GM23338 (cell line): Measurements from ENCODE around the gene GRK2. TPM values are rescaled to one million over a fixed set of nuclear protein-coding genes. Genes with fewer than 3 reads are reported as not detected.

Experiments used
- polyA plus RNA-seq: library from polyadenylated mRNA; unstranded; fragments of >200 nt; fragmentation: Nextera tagmentation; extraction: Ambion mirVana; gene quantifications from 2 replicates; pipeline ENCODE4 v1.2.1, GENCODE V29; 2016
- total RNA-seq: library from RNA; depleted of rRNA; stranded (reverse); fragments of >200 nt; shearing (Covaris generic); gene quantifications from 2 replicates; pipeline ENCODE4 v1.2.3, GENCODE V29; 2014; rRNA removed

GRK2 gene
- total and polyA plus RNA-seq, 2 experiments from 2014 or later, result 19.5 to 72.5 TPM

Other genes with a start within 250 kb of the GRK2 start
- 2.5 and 3.1 TPM in 2 replicates for gene SYT12, start 243.3 kb upstream of the GRK2 start, total RNA-seq
- 0.92 TPM in 2 replicates for gene SYT12, start 243.3 kb upstream of the GRK2 start, polyA plus RNA-seq
- 16.2 and 16.7 TPM in 2 replicates for gene RHOD, start 209.6 kb upstream of the GRK2 start, total RNA-seq
- 12.7 and 13.8 TPM in 2 replicates for gene RHOD, start 209.6 kb upstream of the GRK2 start, polyA plus RNA-seq
- 38.0 and 54.1 TPM in 2 replicates for gene KDM2A, start 147.2 kb upstream of the GRK2 start, total RNA-seq
- gene KDM2A, start 147.2 kb upstream of the GRK2 start, polyA plus RNA-seq, result 24.2 and 25.0 TPM in 2 replicates
- 15.7 and 30.8 TPM in 2 replicates for gene ANKRD13D, start 22.8 kb downstream of the GRK2 start, total RNA-seq
- 19.5 and 20.3 TPM in 2 replicates for gene ANKRD13D, start 22.8 kb downstream of the GRK2 start, polyA plus RNA-seq
- gene SSH3, start 37.1 kb downstream of the GRK2 start, total RNA-seq, result 40.0 and 45.8 TPM in 2 replicates
- gene SSH3, start 37.1 kb downstream of the GRK2 start, polyA plus RNA-seq, result 17.8 and 25.1 TPM in 2 replicates
- 15.9 and 23.0 TPM in 2 replicates for gene POLD4, start 87.1 kb downstream of the GRK2 start, total RNA-seq
- 16.2 and 18.8 TPM in 2 replicates for gene POLD4, start 87.1 kb downstream of the GRK2 start, polyA plus RNA-seq
- gene CLCF1, start 107.1 kb downstream of the GRK2 start, total RNA-seq, result 0.19 TPM in 1 of 2 replicates, not detected in the other
- 0.17 and 0.32 TPM in 2 replicates for gene CLCF1, start 107.1 kb downstream of the GRK2 start, polyA plus RNA-seq
- gene RAD9A, start 125.5 kb downstream of the GRK2 start, total RNA-seq, result 13.9 and 16.5 TPM in 2 replicates
- 17.0 and 18.9 TPM in 2 replicates for gene RAD9A, start 125.5 kb downstream of the GRK2 start, polyA plus RNA-seq
- gene PPP1CA, start 135.4 kb downstream of the GRK2 start, total RNA-seq, result 227 and 237 TPM in 2 replicates
- 217 TPM in 2 replicates for gene PPP1CA, start 135.4 kb downstream of the GRK2 start, polyA plus RNA-seq
- 0.31 and 0.35 TPM in 2 replicates for gene TBC1D10C, start 137.6 kb downstream of the GRK2 start, total RNA-seq
- gene TBC1D10C, start 137.6 kb downstream of the GRK2 start, polyA plus RNA-seq, result 0.17 and 0.31 TPM in 2 replicates
- gene CARNS1, start 149.2 kb downstream of the GRK2 start, total RNA-seq, result 0.27 and 0.76 TPM in 2 replicates
- 0.52 and 0.63 TPM in 2 replicates for gene CARNS1, start 149.2 kb downstream of the GRK2 start, polyA plus RNA-seq
- 41.3 and 48.2 TPM in 2 replicates for gene RPS6KB2, start 162.0 kb downstream of the GRK2 start, total RNA-seq
- 27.7 and 29.5 TPM in 2 replicates for gene RPS6KB2, start 162.0 kb downstream of the GRK2 start, polyA plus RNA-seq
- 0.85 and 3.5 TPM in 2 replicates for gene PTPRCAP, start 171.2 kb downstream of the GRK2 start, total RNA-seq
- gene PTPRCAP, start 171.2 kb downstream of the GRK2 start, polyA plus RNA-seq, result 2.7 and 3.3 TPM in 2 replicates
- gene CORO1B, start 177.0 kb downstream of the GRK2 start, total RNA-seq, result 77.5 and 91.1 TPM in 2 replicates
- gene CORO1B, start 177.0 kb downstream of the GRK2 start, polyA plus RNA-seq, result 61.5 and 69.5 TPM in 2 replicates
- not detected in 2 replicates for gene GPR152, start 186.3 kb downstream of the GRK2 start, total RNA-seq
- gene GPR152, start 186.3 kb downstream of the GRK2 start, polyA plus RNA-seq, result not detected in 2 replicates
- gene CABP4, start 188.9 kb downstream of the GRK2 start, total RNA-seq, result 0.28 TPM in 1 of 2 replicates, not detected in the other
- gene CABP4, start 188.9 kb downstream of the GRK2 start, polyA plus RNA-seq, result not detected in 2 replicates
- gene TMEM134, start 202.8 kb downstream of the GRK2 start, total RNA-seq, result 61.4 and 101 TPM in 2 replicates
- gene TMEM134, start 202.8 kb downstream of the GRK2 start, polyA plus RNA-seq, result 64.7 and 69.2 TPM in 2 replicates
- 22.1 and 29.1 TPM in 2 replicates for gene AIP, start 216.6 kb downstream of the GRK2 start, total RNA-seq
- 32.1 and 33.3 TPM in 2 replicates for gene AIP, start 216.6 kb downstream of the GRK2 start, polyA plus RNA-seq
- 46.8 and 57.1 TPM in 2 replicates for gene PITPNM1, start 238.9 kb downstream of the GRK2 start, total RNA-seq
- 8.7 and 9.1 TPM in 2 replicates for gene PITPNM1, start 238.9 kb downstream of the GRK2 start, polyA plus RNA-seq
- gene CDK2AP2, start 241.7 kb downstream of the GRK2 start, total RNA-seq, result 39.8 and 48.6 TPM in 2 replicates
- 120 and 128 TPM in 2 replicates for gene CDK2AP2, start 241.7 kb downstream of the GRK2 start, polyA plus RNA-seq